Effector memory CD4-positive, alpha-beta T cell (primary cell): ENCODE measurements around the gene GNL1.
A peak's percentile ranks its signal among the peaks of the same experiment; 100 is the strongest.

Experiments
- DNase-seq, 3 donors: peaks; one replicate each; pipeline ENCODE4 v3.0.0-alpha.2; 2020
- H3K27ac ChIP-seq: 2 replicates; pipeline ENCODE4 v1.7.0; 2013; ENCODE audit warnings: mild to moderate bottlenecking, low read length, moderate library complexity; ENCODE audit not compliant: insufficient read depth, poor library complexity, severe bottlenecking
- H3K27me3 ChIP-seq: replicated peaks from 2 replicates; pipeline ENCODE4 v1.7.0; 2013; ENCODE audit warnings: mild to moderate bottlenecking, low read length; ENCODE audit not compliant: insufficient read depth, control insufficient read depth, poor library complexity, severe bottlenecking
- H3K36me3 ChIP-seq: 2 replicates; pipeline ENCODE4 v1.7.0; 2013; ENCODE audit warnings: mild to moderate bottlenecking, low read length, moderate library complexity; ENCODE audit not compliant: control insufficient read depth, insufficient read depth
- H3K4me1 ChIP-seq: 2 replicates; pipeline ENCODE4 v1.7.0; 2013; ENCODE audit warnings: low read length, mild to moderate bottlenecking; ENCODE audit not compliant: control insufficient read depth, insufficient read depth, poor library complexity, severe bottlenecking
- H3K4me3 ChIP-seq: 2 replicates; pipeline ENCODE4 v1.7.0; 2013; ENCODE audit warnings: low read length, low read depth, mild to moderate bottlenecking; ENCODE audit not compliant: insufficient read depth, poor library complexity, severe bottlenecking
- H3K9me3 ChIP-seq: 2 replicates; pipeline ENCODE4 v1.7.0; 2013; ENCODE audit warnings: mild to moderate bottlenecking, low read length, moderate library complexity; ENCODE audit not compliant: control insufficient read depth

GNL1 gene

DNA sequence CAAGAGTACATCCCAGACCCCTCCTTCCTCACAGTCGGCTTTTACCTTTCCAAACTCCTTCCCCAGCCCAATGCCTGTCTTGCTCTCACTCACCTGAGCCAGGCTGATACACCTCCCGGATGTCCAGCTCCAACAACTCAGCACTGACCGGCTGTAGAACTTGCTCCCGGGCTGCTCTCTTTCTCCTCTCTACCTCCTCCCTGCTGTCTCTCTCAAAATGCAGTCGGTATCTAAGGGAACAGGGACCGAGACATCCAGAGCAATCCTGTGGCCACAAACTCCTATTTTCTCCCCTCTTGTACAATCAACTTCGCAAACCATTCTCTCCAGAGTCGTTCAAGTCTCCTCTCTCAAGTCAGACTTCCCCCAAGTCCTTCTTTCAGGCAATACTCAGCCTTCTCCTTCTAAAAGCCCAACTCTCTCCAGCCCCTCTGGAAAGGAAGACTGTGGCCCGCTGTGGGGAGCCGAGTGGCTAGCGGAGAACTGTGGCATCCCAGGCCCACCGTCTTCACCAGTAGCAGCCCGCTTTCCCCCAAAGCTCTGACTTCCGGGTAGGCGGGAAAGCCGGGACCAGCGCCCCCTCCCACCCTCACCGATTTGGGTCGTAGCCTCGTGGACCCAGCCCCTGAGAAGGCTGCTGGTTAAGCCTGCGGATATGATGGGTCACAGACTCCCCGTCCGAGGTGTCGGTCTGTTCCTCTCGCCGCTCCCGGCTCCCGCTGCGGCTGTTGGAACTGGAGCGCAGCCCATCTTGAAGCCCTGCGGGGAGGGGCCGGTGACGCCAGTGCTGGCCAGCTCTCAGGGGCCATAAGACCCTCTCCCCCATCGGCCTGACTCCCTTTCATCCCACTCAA is 1.1 kb downstream of the GNL1 start:
- no peaks in the 10 kb centered on the region for H3K9me3 ChIP-seq
- no peaks in the 10 kb centered on the region for H3K27me3 ChIP-seq
- H3K4me1 ChIP-seq = peaks cover 6% of the 10 kb centered on the region
- H3K4me3 ChIP-seq = peak overlapping the region; percentile 83
- no peak for DNase-seq
- H3K36me3 ChIP-seq = peaks cover 32% of the 10 kb centered on the region
- H3K27ac ChIP-seq = peak overlapping the region; percentile 94

- no peaks in the 10 kb centered on the region for H3K27me3 ChIP-seq
- H3K4me1 ChIP-seq = peaks cover 6% of the 10 kb centered on the region
- no peak overlapping the region for H3K4me3 ChIP-seq
- H3K9me3 ChIP-seq = no peaks in the 10 kb centered on the region
- H3K36me3 ChIP-seq = peaks cover 35% of the 10 kb centered on the region
- DNase-seq = no peak
- no peak overlapping the region for H3K27ac ChIP-seq
These were observed 1.9 kb downstream of the GNL1 start for GRCh38 chr6:30554404-30554803.

GRCh38 chr6:30548375-30548774 is 7.9 kb downstream of the GNL1 start:
- H3K9me3 ChIP-seq = no peaks in the 10 kb centered on the region
- H3K27ac ChIP-seq = no peak overlapping the region
- H3K4me3 ChIP-seq = no peak overlapping the region
- peaks cover 16% of the 10 kb centered on the region for H3K4me1 ChIP-seq
- no peak for DNase-seq
- H3K27me3 ChIP-seq = no peaks in the 10 kb centered on the region
- peaks cover 54% of the 10 kb centered on the region for H3K36me3 ChIP-seq

GRCh38 chr6:30547454-30547853 is 8.8 kb downstream of the GNL1 start:
- H3K27me3 ChIP-seq = no peaks in the 10 kb centered on the region
- no peak overlapping the region for H3K4me3 ChIP-seq
- H3K9me3 ChIP-seq = no peaks in the 10 kb centered on the region
- no peak for DNase-seq
- peaks cover 45% of the 10 kb centered on the region for H3K36me3 ChIP-seq
- H3K27ac ChIP-seq = no peak overlapping the region
- H3K4me1 ChIP-seq = peaks cover 26% of the 10 kb centered on the region

DNA sequence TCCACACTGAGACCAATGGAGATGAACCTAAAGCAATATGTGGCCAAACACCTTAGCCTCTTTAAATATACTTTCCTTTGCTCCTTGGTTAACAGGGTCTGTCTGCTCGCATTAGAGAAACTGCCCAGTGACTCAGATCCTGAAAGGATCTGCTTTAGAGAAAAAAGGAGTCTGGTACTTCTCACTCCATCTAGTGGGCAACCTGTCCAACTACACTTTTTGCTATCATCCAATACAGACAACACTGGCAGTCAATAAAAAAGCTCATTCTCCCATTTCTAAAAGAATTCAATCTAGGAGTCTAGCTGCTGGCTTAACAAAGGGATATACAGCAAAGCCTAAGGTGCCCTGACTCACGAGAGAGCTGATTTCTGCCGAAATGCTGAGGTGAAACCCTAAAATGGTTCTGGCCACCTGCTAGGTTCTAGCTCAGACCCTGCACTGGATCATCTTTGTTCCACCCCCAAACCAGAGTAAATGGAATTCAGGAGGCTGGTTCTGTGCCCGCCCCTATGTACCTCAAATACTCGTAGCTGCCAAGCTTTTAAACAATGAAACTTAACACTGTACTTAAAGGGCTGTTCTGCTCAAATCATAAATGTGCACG is 11.5 kb downstream of the GNL1 start:
- Histone ChIP-seq H3K4me1 (peaks cover 29% of the 10 kb centered on the region), H3K4me3 (peak overlapping the region; percentile 19), H3K27ac (peak overlapping the region; percentile 47), H3K9me3 (no peaks in the 10 kb centered on the region), H3K27me3 (no peaks in the 10 kb centered on the region), H3K36me3 (peaks cover 21% of the 10 kb centered on the region)
- no peak for DNase-seq

DNA sequence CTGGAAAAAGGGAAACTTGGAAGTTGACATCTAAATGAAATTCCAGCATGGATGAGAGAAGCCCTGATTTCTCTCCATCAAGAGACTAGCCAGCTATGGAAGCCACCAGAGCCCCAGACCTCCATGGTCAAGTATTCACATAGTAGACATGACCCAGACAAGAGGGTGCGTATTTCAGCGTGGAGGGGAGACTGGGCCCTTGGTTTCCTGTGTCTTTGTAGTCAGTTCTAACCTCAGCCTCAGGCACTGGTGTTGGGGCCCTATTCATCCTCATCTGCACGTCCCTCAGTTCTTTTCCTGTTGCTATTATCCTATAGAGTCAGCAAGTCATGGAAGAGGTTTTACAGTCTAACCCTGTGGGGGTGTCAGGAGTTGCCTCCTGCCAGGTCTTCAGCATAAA is 12.5 kb downstream of the GNL1 start:
- H3K4me3 ChIP-seq = peak overlapping the region; percentile 19
- peaks cover 18% of the 10 kb centered on the region for H3K36me3 ChIP-seq
- DNase-seq = peak in 2 of 3 donors; percentile 22 to 30
- no peaks in the 10 kb centered on the region for H3K9me3 ChIP-seq
- H3K27me3 ChIP-seq = no peaks in the 10 kb centered on the region
- H3K4me1 ChIP-seq = peaks cover 29% of the 10 kb centered on the region
- peak overlapping the region; percentile 47 for H3K27ac ChIP-seq

DNA sequence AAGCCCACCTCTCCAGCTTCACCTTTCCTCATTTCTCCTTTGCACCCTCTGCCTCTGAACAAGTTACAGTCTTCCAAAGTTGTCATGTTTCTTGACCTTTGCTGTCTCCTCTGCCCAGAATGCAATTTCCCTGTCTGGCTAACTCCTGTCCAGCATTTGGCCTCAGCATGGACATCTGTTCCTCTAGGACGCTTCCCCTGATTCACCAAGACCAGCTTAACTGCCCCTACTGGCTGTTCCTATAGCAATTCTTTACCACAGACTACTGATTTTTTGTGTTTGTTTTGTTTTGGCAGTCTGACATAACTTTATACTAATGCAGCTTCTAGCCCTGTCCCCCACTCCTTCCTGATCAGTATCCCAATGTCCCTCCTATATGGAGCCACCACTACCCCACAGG is 13.4 kb downstream of the GNL1 start:
- Histone ChIP-seq H3K4me3 (peak overlapping the region; percentile 53), H3K27ac (peak overlapping the region; percentile 65), H3K9me3 (no peaks in the 10 kb centered on the region), H3K4me1 (peaks cover 29% of the 10 kb centered on the region), H3K36me3 (peaks cover 13% of the 10 kb centered on the region), H3K27me3 (no peaks in the 10 kb centered on the region)
- DNase-seq = no peak

- peak in 1 of 3 donors; percentile 37 for DNase-seq
- Histone ChIP-seq H3K4me3 (peak overlapping the region; percentile 53), H3K27ac (peak overlapping the region; percentile 65), H3K27me3 (no peaks in the 10 kb centered on the region), H3K9me3 (no peaks in the 10 kb centered on the region), H3K4me1 (peaks cover 29% of the 10 kb centered on the region), H3K36me3 (peaks cover 12% of the 10 kb centered on the region)
These were observed 13.9 kb downstream of the GNL1 start for GRCh38 chr6:30542404-30542725.

DNA sequence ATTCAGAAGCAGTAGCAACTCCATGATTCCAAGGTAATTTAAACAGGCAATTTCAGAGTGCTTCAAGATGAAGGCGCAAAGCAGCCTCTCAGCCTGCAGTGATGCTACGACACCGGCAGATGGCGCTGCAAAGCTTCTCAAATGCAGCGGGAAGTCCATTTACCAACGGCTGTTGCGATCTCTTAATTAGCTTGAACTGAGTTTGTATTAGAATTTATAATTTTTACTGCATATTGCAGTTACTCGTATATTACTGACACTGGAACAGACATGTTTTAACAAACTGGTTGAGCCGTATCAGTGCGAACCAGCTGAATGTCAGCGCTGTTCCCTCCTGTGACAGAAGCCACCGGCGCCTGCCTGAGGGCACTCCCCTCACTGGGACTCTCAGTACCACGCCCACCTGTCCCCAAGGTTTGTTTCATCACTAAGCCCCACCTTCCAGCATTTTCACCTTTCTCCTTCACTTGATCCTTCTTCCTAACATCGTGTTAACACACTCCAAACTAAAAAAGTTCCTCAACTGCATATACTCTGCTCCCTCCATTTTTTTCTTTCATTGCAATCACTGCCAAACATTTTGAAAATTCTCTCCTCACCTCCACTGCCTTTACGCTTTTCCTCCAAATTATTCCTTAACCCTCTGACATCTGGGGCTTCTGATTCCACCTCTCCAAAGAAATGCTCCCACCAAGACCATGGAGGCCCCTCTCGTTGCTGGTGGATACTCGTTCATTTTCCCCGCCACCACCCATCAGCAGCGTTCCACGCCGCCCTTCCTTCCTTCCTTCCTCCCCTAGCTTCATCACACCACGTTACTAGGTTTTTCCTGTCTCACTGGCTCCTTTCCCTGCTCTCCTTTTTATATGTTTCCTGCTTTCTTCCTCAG is 14.5 kb downstream of the GNL1 start:
- Histone ChIP-seq H3K4me1 (peaks cover 29% of the 10 kb centered on the region), H3K27me3 (no peaks in the 10 kb centered on the region), H3K27ac (peak overlapping the region; percentile 65), H3K36me3 (peaks cover 7% of the 10 kb centered on the region), H3K4me3 (peak overlapping the region; percentile 53), H3K9me3 (no peaks in the 10 kb centered on the region)
- peak; percentile 61 to 70 (median 65) for DNase-seq
